Astrocyte of the cerebellum (primary cell): ENCODE data around the gene TRABD2B.

ENCODE experiments used
- DNase-seq: peaks from one replicate; pipeline ENCODE4 v3.0.0-alpha.2; 2011; ENCODE audit warnings: low read depth
- H3K4me3 ChIP-seq: 2 replicates; pipeline ENCODE4 v1.5.1; 2011; ENCODE audit warnings: mild to moderate bottlenecking, low read depth, low read length, moderate library complexity
- in situ Hi-C: cut with HindIII; loops from 2 replicates; pipeline ENCODE4 v1.10.0; 2017; ENCODE audit warnings: low sequenced_read_pairs
- TF ChIP-seq, protein P1 (sequence below): IDR thresholded peaks from 2 replicates; pipeline ENCODE4 v1.5.1; 2012; ENCODE audit warnings: low read length, low read depth, moderate library complexity, mild to moderate bottlenecking; ENCODE audit errors: missing control alignments

The TRABD2B gene

DNA sequence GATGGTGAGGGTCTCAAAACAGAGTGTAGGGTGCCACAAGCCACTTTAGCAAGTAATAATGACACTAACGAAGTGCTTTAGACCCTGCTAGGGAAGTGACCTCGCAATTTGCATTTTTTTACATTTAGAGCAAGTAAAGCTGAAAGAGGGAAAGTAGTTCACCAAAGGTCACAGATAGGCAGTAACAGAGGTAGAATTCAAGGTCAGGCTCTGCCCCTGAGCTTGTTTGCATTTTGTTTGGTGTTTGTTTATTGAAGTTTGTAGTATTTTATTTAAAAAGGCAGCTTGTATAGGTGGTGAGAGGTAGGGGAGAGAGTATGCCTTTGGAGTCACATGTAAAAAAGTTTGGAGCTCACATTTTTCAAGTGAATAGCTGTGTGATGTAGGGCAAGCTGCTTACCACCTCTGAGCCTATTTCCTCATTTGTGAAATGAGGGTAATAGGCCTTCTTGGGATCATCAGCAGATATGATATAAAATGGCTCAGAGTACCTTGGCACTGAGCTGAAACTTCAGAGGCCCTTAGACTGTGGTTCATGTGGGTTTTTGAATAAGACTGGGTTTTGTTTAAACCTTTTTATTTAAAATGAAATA lies 142.5 kb downstream of the TRABD2B start:
- H3K4me3 ChIP-seq = no peak overlapping the region
- in situ Hi-C loops = no loop called here
- no peak for DNase-seq
- TF ChIP-seq, protein P1, sequence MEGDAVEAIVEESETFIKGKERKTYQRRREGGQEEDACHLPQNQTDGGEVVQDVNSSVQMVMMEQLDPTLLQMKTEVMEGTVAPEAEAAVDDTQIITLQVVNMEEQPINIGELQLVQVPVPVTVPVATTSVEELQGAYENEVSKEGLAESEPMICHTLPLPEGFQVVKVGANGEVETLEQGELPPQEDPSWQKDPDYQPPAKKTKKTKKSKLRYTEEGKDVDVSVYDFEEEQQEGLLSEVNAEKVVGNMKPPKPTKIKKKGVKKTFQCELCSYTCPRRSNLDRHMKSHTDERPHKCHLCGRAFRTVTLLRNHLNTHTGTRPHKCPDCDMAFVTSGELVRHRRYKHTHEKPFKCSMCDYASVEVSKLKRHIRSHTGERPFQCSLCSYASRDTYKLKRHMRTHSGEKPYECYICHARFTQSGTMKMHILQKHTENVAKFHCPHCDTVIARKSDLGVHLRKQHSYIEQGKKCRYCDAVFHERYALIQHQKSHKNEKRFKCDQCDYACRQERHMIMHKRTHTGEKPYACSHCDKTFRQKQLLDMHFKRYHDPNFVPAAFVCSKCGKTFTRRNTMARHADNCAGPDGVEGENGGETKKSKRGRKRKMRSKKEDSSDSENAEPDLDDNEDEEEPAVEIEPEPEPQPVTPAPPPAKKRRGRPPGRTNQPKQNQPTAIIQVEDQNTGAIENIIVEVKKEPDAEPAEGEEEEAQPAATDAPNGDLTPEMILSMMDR = no peak

DNA sequence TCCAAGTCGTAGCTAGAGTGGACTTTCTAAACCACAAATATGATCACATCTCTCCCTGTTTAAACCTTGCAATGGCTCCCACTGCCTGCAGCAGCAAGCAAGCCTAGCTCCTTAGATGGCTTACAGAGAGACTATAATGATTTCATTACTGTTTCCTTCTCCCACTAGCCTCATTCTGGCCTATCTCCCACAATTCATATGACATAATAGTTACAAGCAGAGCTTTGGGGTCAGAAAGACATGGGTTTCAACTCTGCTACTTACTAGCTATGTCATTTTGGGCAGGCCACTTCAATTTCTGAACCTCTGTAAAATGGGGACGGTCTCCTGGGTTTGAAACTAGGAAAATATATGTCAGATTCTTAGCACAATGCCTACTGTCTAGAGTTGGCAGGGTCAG lies 143.3 kb downstream of the TRABD2B start:
- DNase-seq = no peak
- no peak overlapping the region for H3K4me3 ChIP-seq
- in situ Hi-C loops = no loop called here
- TF ChIP-seq, protein P1 = no peak

DNA sequence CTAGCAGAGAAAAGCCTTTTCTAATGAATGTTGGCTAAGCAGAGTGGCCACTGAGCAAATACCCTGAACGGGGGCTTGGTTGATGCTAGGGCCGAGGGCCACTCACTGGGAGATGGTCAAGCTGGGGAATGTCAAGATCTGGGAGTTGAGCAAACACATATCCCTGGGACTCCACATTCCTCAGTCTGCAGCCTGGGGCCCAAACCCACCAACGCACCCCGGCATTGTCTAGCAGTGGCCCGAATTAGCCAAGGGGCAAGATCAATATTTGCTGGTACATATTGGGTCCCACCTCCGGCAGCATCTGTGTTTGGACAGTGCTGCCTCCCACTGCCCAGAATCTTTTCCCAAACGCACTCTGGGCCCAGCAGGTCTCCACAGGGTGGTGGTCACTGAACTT lies 144.1 kb downstream of the TRABD2B start:
- no peak overlapping the region for H3K4me3 ChIP-seq
- TF ChIP-seq, protein P1 = no peak
- no peak for DNase-seq
- in situ Hi-C loops = no loop called here

DNA sequence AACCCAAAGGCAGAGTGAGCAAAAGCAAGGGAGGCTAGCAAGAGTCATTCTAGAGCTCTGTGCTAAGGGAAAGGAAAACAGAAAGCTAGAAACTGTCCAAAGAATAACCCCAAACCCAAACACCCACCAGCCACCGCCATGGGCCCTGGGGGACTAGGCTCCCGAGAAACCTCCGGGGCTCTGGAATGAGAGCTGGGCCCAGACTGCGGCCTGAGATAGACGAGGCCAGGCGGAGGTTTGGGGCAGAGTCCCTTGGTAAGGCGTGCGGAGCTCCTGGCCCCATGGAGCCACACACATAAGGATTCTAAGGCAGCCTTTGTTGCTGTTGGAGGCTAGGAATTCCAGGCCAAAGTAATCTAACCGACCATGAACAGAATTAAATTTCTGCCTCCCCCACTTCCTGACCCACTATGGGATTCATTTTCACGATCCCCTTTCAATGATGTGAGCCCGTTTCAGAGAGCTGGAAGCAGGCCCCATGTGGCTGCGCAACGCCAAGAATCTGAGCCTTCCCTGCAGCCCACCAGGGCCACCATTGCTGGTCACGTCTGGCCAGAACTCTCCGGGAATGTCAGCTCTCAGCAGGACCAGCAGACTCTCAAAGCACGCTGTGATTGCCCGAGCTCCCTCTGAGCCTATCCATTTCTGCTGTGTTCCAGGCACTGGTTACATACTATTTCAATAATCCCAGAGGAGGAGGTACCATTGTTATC lies 145.0 kb downstream of the TRABD2B start:
- DNase-seq = no peak
- TF ChIP-seq, protein P1 = no peak
- no peak overlapping the region for H3K4me3 ChIP-seq
- in situ Hi-C loops = no loop called here

DNA sequence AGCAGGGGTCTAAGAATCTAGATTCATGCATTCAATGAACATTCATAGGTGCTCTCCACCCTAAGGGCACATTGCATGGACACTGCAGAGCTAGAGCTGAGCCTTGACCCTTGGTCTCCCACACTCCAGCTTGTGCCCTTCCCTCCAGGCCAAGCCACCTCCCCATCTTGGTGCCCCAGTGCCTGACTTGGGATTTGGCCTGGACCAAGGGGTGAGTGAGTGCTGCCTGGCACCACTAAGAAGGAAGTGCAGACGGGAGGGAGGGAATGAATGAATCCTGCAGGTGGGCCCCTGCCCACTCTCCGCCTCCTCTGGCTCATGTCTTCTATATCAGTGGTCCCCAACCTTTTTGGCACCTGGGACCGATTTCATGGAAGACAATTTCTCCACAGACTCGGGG lies 146.7 kb downstream of the TRABD2B start:
- in situ Hi-C loops = no loop called here
- DNase-seq = no peak
- TF ChIP-seq, protein P1 = no peak
- no peak overlapping the region for H3K4me3 ChIP-seq

DNA sequence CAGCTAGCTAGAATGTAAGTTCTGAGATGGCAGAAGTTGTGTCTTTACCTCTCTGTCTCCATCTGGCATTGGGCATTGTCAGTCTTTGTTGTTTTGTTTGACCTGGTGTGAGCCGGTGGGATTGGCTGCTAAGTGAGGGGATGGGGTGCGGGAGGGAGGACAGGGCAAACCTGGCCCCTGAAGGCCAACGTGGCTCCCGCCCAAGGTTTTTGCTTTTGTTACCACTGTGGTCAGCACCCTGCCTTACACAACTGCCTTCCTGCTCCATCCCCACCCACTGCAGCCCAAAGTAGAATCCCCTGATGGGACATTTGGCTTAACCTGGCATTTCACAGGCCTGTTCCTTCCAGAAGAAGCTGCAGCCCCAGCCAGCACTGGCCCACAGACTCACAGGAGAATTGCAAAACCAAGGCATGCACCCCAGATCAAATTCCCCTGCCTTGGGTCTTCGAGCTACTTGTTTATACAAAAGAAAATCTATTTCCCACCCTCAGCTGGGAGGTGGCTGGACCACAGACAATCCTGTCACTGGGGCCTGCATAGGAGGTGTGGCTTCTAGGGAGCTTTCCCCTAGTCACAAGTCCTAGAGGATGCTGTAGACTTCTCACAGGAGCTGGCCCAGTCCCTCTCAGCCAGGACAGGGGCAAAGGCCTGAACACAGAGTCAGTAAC lies 147.5 kb downstream of the TRABD2B start:
- DNase-seq = no peak
- TF ChIP-seq, protein P1 = no peak
- H3K4me3 ChIP-seq = no peak overlapping the region
- in situ Hi-C loops = no loop called here
